ENCODE measurements around the gene MKNK2. TPM values are rescaled to one million over a fixed set of nuclear protein-coding genes. Genes with fewer than 3 reads are reported as not detected.

The MKNK2 gene
- total and polyA plus RNA-seq, 10 of the 15 experiments (the other 5 are each of a cell fraction or from before 2014, with no cell fraction given), result 9.6 to 365 (median 69.9) TPM

GRCh38 chr19:2055931-2056836 is 5.1 kb upstream of the MKNK2 start (continued):
- TF ChIP-seq PAX5 (IDR thresholded peaks at IDR 0.05; ENCODE audit: borderline replicate concordance, low read depth, low read length), result no peak; the same call in 1 of the 2 replicates
- TF ChIP-seq SREBF1 (IDR thresholded peaks at IDR 0.05; ENCODE audit: low read length), result no peak
- no peak for TF ChIP-seq TAF1 (IDR thresholded peaks at IDR 0.05; ENCODE audit: borderline replicate concordance, low read depth, low read length)
- no peak for TF ChIP-seq SMAD5 (IDR thresholded peaks at IDR 0.05; ENCODE audit: low read depth)
- TF ChIP-seq ZBTB11 (CRISPR knock-in tag; IDR thresholded peaks at IDR 0.05), result no peak
- no peak for TF ChIP-seq CREB1 (IDR thresholded peaks at IDR 0.05; ENCODE audit: low read depth)
- no peak for TF ChIP-seq HCFC1 (IDR thresholded peaks at IDR 0.05; ENCODE audit: low read length)
- TF ChIP-seq IKZF1 (conservative IDR thresholded peaks at IDR 0.05), result peak; percentile 35; the same call in 1 of the 2 replicates
- TF ChIP-seq MEF2B (IDR thresholded peaks at IDR 0.05; ENCODE audit: partially characterized antibody, poor library complexity, severe bottlenecking), result no peak
- no peak for TF ChIP-seq ATF3 (IDR thresholded peaks at IDR 0.05; ENCODE audit: borderline replicate concordance, extremely low read depth, low read depth, low read length)
- TF ChIP-seq STAT3 (IDR thresholded peaks at IDR 0.05; ENCODE audit: low read depth, low read length), result no peak
- TF ChIP-seq NKRF (conservative IDR thresholded peaks at IDR 0.05), result no peak
- TF ChIP-seq CBX5 (IDR thresholded peaks at IDR 0.05; ENCODE audit: low read depth), result no peak
- no peak for TF ChIP-seq CUX1 (IDR thresholded peaks at IDR 0.05; ENCODE audit: insufficient replicate concordance, low read depth, low read length)
- no peak for TF ChIP-seq ZNF217 (IDR thresholded peaks at IDR 0.05)
- TF ChIP-seq DPF2 (IDR thresholded peaks at IDR 0.05), result no peak
- TF ChIP-seq ATF7 (IDR thresholded peaks at IDR 0.05; ENCODE audit: low read depth), result no peak
